GM18507 (cell line): Measurements from ENCODE around the gene CSRNP3.

ENCODE experiments used
- DNase-seq: peaks from one replicate; pipeline ENCODE4 v3.0.0; 2011; ENCODE audit warnings: low read depth; ENCODE audit not compliant: insufficient read length; ENCODE audit errors: extremely low spot score
- FAIRE-seq: peaks from 2 replicates; lab custom pipeline; 2011; peaks lifted over from hg19 to GRCh38; lab: Jason Lieb, UNC

Gene CSRNP3

DNA sequence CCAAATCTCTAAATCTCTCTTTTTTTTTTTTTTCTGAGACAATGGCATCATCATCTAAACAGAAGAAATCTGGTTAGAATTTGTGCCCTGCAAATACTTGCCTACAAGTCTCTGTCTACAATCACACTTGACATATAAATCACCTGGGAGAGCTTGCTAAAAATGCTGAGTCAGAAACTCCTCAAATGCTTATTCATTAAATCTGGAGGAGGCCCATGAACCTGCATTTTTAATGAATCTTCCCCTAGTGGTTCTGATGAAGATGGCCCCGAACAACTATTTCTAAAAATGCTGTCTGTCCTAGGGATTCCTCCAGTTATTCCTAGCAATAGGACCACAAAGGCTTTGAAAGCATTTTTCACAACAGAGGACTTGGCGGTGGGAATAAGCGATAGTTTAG lies 1.6 kb upstream of the CSRNP3 start:
- FAIRE-seq (no peak), DNase-seq (no peak)

- no peak for FAIRE-seq
- no peak for DNase-seq
Measured at GRCh38 chr2:165470361-165470760, 863 bp downstream of the CSRNP3 start.

DNA sequence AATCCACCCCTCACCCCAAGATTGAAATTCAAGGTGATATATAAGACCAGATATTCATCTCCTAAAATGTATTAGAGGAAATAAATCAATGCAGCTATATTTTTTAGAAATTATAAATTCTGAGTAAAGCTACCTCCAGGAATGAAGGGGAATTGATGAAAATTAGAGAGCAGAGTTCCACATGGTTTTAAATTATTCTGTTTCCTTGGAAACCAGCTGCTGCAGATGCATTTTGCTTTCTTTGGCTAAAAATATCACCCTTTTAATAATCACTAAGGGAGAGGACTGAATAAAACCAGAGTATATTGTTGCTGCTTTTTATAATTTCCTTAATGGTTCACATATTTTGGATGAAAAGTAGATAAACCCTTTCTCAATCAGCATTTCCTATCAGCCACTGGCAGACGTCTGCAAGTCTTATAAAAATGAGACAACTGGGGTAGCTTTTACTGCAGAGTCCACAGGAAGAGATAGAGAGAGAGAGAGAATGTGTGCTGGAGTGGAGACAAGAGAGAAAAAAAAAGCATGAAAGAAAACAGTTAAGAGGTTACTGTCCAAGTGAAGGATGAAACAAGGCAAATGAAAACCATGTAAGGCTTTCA lies 2.0 kb downstream of the CSRNP3 start:
- FAIRE-seq = no peak
- no peak for DNase-seq

- DNase-seq (no peak), FAIRE-seq (no peak)
Measured at GRCh38 chr2:165472922-165473321, 3.4 kb downstream of the CSRNP3 start.

- DNase-seq = no peak
- FAIRE-seq = no peak
Measured at GRCh38 chr2:165474619-165475276, 5.2 kb downstream of the CSRNP3 start.

DNA sequence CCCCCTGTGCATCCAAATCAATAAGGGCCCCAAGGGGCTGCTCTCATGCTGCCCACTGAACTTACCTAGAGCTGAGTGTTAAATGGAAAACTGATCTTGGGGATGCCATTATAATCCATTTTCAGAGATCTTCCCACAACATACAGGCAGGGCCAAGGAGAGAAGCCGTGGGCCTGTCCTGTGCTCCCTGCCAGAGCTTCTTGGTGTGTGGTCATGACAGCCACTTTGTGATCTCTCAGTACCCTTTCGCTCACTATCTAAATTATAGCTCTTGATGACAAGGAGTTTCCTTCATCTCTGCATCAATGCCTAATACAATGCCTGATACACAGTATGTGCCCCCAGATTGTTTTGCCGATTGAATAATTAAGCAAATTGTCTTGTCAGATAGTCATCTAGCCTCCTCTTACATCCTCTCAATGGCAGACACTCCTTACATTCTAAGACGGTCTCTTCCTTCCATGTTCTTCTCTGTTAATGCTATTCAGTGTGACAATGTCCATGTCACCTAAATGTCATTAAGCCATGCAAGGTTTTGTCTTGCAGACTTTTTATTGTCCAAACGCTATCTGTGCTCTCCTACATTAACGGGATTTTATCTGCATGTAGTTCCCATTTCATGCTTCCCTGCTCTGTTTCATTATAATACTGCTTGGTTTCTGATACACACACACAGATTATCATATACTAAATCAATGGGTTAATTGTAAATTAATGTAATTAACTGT lies 5.9 kb downstream of the CSRNP3 start:
- DNase-seq (no peak), FAIRE-seq (no peak)

GRCh38 chr2:165479856-165480255 lies 10.4 kb downstream of the CSRNP3 start:
- no peak for FAIRE-seq

DNA sequence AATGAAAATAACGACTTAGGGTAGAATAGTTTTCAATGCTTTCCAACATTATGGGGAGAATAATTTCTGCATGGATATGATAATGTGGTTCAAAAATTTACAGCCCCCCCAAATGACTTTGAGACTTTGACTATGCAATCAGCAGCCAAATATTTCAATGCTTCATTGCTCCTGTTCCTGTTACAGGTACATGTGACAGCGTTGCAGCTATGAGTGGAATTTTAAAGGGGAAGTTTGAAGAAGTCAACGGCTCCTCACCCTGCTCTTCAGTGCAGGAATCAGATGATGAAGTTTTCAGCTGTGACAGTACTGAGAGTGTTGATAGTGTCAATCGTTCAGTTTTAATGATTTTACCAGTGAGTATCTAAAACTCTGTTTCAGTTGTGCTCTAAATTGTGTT lies 25.1 kb downstream of the CSRNP3 start:
- FAIRE-seq = no peak
- DNase-seq = no peak

More at GRCh38 chr2:165479856-165480255, 10.4 kb downstream of the CSRNP3 start:
- no peak for DNase-seq

- FAIRE-seq (no peak), DNase-seq (no peak)
Measured at GRCh38 chr2:165497659-165498317, 28.3 kb downstream of the CSRNP3 start.

- FAIRE-seq = no peak
- DNase-seq = no peak
Measured at GRCh38 chr2:165499131-165499530, 29.6 kb downstream of the CSRNP3 start.

- FAIRE-seq = no peak
- DNase-seq = no peak
Measured at GRCh38 chr2:165500001-165500400, 30.5 kb downstream of the CSRNP3 start.

GRCh38 chr2:165500816-165501215 lies 31.3 kb downstream of the CSRNP3 start:
- FAIRE-seq = no peak
- DNase-seq = no peak

DNA sequence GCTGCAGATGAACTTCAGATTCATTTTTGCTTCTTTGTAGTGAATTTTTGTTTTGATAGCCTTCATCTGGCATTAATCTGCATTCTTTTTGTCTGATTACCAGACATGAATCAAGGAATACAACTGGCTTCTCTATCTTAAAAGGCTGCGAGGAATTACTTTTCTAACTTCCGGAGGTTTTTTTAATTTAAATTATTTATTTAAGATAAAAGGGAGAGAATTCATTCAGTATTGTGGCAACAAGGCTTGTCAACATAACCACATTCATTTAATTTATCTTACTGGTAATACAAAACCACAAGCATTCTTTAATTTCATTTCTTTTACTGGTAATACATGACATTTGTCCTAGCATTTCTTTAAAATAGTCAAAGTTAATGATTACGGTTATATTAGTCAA lies 36.0 kb downstream of the CSRNP3 start:
- FAIRE-seq = no peak

GRCh38 chr2:165508927-165509326 lies 39.4 kb downstream of the CSRNP3 start:
- no peak for DNase-seq
- FAIRE-seq = no peak

More for the DNA sequence above, 36.0 kb downstream of the CSRNP3 start:
- DNase-seq = no peak

DNA sequence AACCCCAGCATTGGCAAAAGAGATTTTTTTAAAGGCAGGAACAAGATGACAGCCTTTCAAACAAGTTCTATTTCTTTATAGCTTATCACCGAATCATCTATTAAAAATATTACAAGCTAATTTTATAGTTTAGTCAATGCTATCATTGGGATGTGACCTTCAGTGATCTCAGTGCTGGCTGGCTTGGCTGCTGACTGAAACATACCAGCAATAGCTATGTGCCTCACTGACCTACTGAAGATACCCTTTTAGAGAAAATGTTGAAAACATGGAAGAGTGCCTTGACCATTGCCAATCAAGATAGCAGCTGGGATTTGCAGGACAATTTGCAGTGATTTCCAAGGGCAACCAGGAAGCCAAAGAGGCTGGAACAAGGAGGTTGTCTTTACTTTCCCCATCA lies 44.0 kb downstream of the CSRNP3 start:
- no peak for FAIRE-seq
- no peak for DNase-seq

- no peak for FAIRE-seq
- no peak for DNase-seq
Measured at GRCh38 chr2:165518611-165519010, 49.1 kb downstream of the CSRNP3 start.

DNA sequence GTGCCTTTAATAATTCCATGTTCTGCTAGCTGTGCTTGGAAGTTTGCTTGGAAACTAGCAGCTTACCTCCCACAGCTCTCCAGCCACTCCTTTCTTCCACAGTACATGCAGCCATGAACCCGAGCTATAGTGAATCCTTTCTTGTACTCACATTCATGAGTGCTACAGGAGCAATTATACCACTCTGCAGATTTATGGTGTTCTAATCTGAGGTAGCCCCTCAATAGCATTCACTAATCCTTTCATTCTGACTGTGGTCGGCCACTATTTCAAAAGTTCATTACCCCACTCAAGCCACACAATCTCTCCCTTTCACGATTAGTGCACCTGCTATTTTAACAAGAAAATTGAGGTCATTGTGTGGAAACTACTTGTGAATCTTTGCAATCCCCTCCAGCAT lies 53.2 kb downstream of the CSRNP3 start:
- FAIRE-seq (no peak), DNase-seq (no peak)

GRCh38 chr2:165524720-165525119 lies 55.2 kb downstream of the CSRNP3 start:
- DNase-seq (no peak), FAIRE-seq (no peak)

GRCh38 chr2:165528691-165529090 lies 59.2 kb downstream of the CSRNP3 start:
- DNase-seq (no peak), FAIRE-seq (no peak)

- no peak for DNase-seq
- FAIRE-seq = no peak
Measured at GRCh38 chr2:165529130-165529529, 59.6 kb downstream of the CSRNP3 start.
